Measurements from ENCODE around the gene FAM13B.

DNA sequence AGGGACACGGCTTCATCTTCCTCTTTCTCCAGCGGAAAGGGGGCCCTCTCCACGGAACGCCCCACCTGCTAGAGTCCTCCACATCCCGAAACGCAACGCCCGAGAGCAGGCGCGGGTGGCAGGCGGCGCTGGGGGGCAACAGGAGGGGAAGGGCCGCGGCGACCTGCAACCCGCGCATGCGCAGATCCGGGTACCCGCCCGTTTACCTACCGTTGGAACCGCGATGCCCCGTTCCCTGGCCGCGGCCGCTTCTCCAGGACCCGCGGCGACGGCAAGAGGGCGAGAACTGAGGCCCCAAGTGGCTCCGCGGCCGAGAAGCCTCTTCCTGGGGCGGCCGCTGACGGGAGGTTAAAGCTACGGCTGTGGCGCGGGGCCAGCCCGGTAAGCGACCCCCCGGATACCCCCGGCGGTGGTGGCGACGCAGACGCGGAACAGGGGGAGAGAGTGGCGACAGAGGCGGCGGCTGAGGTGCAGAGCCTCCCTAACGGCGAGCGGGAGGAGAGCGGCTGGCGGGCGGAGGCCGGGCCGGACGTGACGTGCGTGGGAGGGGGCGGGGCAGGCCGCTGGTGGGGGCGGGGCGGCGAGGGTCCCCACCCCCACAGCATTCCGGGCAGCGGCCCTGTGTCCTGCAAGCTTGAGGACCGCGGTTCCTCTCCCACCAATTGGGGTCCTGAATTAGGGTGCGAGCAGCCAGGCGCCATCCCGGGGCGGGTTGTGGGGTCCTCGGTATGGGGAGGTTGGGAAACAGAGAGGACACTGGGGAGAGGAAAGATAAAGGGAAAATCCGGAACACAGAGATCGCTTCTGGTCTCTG, at the start of gene FAM13B:
- TF ChIP-seq, protein P1, sequence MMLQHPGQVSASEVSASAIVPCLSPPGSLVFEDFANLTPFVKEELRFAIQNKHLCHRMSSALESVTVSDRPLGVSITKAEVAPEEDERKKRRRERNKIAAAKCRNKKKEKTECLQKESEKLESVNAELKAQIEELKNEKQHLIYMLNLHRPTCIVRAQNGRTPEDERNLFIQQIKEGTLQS (IDR thresholded peaks at IDR 0.05): no peak
- TF ChIP-seq FOSL1 (IDR thresholded peaks at IDR 0.05; ENCODE audit: low read depth) (no peak), CTCF (IDR thresholded peaks at IDR 0.05 in 2 of 3, conservative IDR thresholded peaks at IDR 0.05 in 1 of 3; ENCODE audit: borderline replicate concordance in 1 of 3, insufficient read depth in 1 of 3, low read depth in 2 of 3, low read length in 2 of 3) (no peak)
